GM12865 (cell line): ENCODE measurements around the gene LYPD6B.

Source experiments
- DNase-seq: peaks from one replicate; pipeline ENCODE4 v3.0.0; 2010; ENCODE audit warnings: low read depth
- H3K4me3 ChIP-seq: 2 replicates; pipeline ENCODE4 v1.5.1; 2011; ENCODE audit warnings: mild to moderate bottlenecking, low read depth, low read length, control low read depth
- TF ChIP-seq, protein P1 (sequence below): IDR thresholded peaks from 2 replicates; pipeline ENCODE4 v1.5.1; 2011; ENCODE audit warnings: low read length, control low read depth, low read depth, inconsistent platforms; ENCODE audit not compliant: insufficient read depth; ENCODE audit errors: missing control alignments

Gene LYPD6B

DNA sequence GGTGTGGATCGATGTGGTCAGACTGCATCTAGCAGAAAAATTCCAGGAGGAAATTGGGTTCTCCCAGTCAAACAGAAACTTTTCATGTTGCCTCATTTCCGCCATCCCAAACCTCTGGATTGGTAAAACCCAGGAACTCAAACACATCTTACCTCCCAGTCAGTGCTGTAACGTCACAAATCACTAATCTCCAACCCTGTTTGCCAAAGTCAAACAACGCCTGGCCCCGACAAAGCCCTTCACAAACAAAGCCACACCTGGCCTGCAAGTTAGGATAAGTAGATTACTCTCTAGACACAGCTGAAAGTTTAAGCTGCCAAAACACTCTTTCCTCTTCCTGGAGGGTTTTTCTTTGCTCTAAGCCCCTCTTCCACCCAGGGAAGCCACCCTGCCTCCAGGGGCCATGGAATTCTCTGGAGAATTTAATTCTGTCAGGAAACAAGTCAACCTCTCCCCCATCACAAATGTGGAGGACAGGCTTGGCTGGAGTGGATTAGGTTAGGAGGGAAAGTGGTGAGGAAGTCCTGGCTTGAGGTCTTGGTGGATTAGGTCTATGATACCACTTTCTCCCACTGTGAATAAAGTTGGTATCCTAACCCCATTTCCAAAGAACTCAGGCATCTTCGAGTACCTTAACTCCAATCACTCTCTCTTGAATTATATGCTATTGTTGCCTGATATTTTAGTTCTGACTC lies 86.7 kb downstream of the LYPD6B start:
- no peak overlapping the region for H3K4me3 ChIP-seq
- TF ChIP-seq, protein P1, sequence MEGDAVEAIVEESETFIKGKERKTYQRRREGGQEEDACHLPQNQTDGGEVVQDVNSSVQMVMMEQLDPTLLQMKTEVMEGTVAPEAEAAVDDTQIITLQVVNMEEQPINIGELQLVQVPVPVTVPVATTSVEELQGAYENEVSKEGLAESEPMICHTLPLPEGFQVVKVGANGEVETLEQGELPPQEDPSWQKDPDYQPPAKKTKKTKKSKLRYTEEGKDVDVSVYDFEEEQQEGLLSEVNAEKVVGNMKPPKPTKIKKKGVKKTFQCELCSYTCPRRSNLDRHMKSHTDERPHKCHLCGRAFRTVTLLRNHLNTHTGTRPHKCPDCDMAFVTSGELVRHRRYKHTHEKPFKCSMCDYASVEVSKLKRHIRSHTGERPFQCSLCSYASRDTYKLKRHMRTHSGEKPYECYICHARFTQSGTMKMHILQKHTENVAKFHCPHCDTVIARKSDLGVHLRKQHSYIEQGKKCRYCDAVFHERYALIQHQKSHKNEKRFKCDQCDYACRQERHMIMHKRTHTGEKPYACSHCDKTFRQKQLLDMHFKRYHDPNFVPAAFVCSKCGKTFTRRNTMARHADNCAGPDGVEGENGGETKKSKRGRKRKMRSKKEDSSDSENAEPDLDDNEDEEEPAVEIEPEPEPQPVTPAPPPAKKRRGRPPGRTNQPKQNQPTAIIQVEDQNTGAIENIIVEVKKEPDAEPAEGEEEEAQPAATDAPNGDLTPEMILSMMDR = no peak
- no peak for DNase-seq

DNA sequence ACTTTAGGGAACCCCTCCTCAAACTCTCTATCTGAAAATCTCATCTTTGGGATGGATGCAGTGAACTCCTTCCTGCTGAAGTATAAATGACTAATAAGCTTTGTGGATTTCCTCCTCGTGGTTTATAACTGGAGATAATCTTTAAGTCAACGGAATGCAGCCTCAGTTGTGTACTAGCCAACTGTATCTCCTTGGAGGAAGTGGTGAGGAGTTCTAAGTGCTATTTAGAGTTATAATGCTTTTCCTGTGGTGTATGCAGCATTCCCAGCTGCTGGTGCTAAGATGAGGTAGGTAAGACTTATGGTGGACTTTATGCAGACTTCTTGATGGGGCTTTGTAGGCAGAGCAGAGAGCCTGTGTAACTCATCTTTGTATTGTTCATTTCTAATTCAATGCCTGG lies 90.9 kb downstream of the LYPD6B start:
- peak; percentile 45 for DNase-seq
- H3K4me3 ChIP-seq = no peak overlapping the region
- TF ChIP-seq, protein P1 = no peak

DNA sequence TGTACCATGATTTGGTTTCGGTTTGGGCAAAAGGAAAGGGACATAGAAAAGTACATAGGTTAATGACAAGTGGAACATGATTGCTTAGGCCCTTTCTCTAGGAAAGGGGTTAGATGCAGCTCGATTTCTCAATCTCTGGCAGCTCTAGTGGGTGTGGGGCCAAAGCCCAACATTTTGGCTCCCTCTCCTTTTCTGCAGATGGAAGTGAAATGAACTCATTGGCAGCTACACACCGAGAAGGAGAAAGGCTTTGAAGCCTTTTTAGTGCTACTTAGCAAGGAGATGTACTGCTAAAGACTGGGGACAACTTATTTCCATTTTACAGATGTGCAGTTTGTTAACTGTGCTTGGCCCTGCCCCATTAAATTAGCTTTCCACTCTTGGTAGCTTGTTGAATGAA lies 93.8 kb downstream of the LYPD6B start:
- H3K4me3 ChIP-seq = no peak overlapping the region
- no peak for DNase-seq

DNA sequence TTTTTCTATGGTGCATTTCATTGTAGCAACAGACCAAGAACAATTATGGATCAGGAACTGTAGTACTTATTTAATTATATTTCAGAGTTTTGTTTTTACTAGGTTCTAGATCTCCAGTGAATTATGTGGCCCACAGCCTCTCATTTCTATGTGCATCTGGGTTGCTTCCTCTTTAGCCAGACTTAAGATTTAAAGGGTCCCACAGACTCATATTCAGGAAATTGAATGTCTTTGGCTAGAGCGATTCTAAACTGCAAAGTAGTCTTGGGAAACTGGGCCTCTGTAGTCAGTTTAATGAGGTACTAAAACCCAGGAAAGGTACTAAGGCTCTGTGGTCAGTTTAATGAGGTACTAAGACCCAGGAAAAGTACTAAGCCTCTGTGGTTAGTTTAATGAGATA lies 94.4 kb downstream of the LYPD6B start:
- no peak for DNase-seq
- TF ChIP-seq, protein P1 = no peak
- no peak overlapping the region for H3K4me3 ChIP-seq

More for the DNA sequence above, 93.8 kb downstream of the LYPD6B start:
- TF ChIP-seq, protein P1 = no peak

DNA sequence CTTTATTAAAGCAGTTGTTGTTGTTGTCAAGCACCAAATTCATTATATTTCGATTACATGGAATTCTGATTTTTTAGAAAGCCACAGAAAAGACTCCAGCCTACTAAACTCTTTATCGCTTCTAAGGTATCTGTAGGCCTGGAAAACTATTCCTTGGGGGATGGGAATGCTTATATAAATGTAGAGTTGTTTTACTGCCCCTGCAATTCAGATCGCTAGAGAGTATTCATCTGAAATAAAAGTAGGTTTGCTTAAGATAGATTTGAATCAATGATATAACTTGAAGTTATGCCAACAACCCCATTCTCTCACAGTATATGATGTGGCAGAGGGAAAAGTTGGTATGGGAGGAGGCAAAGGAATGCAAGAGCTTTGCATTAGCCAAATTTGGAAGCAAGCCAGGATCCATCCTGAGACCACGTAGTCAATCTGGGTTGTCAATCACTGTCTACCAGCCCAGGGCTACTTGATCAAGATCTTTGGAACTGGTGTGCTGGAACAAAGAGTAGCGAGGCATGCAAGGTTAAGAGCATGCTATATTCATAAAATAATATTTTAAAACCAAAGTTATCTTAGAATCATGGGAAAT lies 95.9 kb downstream of the LYPD6B start:
- TF ChIP-seq, protein P1 = no peak
- H3K4me3 ChIP-seq = no peak overlapping the region
- no peak for DNase-seq

DNA sequence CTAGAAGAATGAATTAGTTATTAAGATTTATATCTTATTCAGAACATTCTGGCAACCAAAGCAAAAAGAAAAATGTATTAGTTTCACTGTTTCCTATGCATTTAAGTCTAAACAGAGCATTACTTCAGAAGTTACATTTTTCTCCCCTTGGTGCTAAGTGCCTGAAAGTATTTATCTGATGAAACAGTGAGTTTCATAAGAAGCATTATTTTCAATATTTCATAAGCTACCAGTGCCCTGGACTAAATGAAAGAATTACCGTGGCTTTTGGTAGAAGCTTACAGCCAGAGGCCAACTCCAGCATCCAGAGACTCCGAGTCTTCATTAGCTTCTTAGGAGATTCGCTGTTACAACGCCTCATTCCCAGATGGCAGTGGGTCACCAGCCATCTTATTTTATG lies 97.6 kb downstream of the LYPD6B start:
- TF ChIP-seq, protein P1 = no peak
- no peak for DNase-seq

DNA sequence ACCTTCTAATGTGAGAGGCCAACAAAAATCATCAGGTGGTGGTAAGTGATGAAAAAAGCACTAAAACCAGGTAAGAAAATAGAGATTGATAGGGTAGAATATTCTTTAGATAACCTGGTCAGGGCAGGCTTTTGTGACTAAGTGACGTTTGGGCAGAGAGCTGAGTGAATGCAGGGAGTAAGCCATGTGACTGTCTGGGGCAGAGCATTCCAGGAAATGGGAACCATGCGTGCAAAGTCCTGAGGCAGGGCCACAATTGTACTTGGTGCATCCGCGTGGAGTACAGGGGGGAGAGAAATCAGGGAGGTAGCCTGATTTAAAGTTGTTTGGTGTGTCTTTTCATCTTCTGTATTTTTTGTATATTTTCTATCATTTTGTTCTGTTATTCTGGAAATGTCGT lies 102.5 kb downstream of the LYPD6B start:
- TF ChIP-seq, protein P1 = no peak
- DNase-seq = no peak
- H3K4me3 ChIP-seq = no peak overlapping the region

More for the DNA sequence above, 97.6 kb downstream of the LYPD6B start:
- no peak overlapping the region for H3K4me3 ChIP-seq
